Fibroblast of the aortic adventitia (primary cell): ENCODE data around the gene NAGK. TPM values are rescaled to one million over a fixed set of nuclear protein-coding genes. Genes with fewer than 3 reads are reported as not detected.
"Not testable (repeated sequence)": the region's sequence is repeated elsewhere in the genome, so short reads cannot be mapped to it uniquely, and the experiment has no call there.

ENCODE experiments used
- DNase-seq: peaks from one replicate; pipeline ENCODE4 v3.0.0-alpha.2; 2010; ENCODE audit warnings: low read depth
- H3K4me3 ChIP-seq: 2 replicates; pipeline ENCODE4 v1.5.1; 2011; ENCODE audit warnings: low read depth, mild to moderate bottlenecking, control low read depth, low read length, moderate library complexity
- total RNA-seq: library from RNA; depleted of rRNA; stranded (reverse); fragments of >200 nt; gene quantifications from 2 replicates; pipeline ENCODE4 v1.2.3, GENCODE V29; 2012; ENCODE audit warnings: low replicate concordance
- TF ChIP-seq, protein P1 (sequence below): IDR thresholded peaks from 2 replicates; pipeline ENCODE4 v1.5.1; 2011; ENCODE audit warnings: mild to moderate bottlenecking, low read length, control low read depth, inconsistent platforms; ENCODE audit not compliant: insufficient read depth

NAGK gene
- total RNA-seq, 1 donor = 63.0 TPM

DNA sequence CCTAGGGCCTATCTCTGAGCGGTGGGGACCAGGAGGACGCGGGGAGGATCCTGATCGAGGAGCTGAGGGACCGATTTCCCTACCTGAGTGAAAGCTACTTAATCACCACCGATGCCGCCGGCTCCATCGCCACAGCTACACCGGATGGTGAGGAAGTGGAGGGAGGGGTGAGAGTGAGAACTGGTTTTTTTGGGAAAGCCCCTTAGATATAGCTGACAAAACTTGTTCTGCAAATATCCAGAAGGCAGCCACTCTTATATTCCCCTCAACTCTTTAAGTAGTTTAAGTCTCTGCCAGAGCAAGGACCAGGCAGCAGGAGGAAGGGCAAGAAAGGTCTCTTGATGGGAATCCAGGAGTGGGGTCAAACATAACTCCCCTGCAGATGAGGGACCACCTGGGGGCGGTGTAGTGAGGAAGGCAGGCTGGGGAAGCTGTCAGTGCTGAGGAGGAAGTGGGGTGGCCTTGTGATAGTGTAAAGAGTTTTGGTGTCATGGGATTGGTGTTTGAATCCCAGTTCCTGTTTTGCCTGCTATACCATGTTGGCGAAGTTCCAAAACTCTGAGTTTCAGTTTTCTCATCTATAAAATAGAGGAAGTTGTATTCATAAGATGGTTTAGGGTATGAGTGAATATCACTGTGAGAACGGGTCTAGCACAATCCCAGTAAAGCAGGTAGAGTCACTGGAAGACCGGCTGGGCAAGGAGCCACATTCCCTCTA is 3.4 kb downstream of the NAGK start:
- TF ChIP-seq, protein P1, sequence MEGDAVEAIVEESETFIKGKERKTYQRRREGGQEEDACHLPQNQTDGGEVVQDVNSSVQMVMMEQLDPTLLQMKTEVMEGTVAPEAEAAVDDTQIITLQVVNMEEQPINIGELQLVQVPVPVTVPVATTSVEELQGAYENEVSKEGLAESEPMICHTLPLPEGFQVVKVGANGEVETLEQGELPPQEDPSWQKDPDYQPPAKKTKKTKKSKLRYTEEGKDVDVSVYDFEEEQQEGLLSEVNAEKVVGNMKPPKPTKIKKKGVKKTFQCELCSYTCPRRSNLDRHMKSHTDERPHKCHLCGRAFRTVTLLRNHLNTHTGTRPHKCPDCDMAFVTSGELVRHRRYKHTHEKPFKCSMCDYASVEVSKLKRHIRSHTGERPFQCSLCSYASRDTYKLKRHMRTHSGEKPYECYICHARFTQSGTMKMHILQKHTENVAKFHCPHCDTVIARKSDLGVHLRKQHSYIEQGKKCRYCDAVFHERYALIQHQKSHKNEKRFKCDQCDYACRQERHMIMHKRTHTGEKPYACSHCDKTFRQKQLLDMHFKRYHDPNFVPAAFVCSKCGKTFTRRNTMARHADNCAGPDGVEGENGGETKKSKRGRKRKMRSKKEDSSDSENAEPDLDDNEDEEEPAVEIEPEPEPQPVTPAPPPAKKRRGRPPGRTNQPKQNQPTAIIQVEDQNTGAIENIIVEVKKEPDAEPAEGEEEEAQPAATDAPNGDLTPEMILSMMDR = no peak
- no peak overlapping the region for H3K4me3 ChIP-seq
- DNase-seq = no peak

DNA sequence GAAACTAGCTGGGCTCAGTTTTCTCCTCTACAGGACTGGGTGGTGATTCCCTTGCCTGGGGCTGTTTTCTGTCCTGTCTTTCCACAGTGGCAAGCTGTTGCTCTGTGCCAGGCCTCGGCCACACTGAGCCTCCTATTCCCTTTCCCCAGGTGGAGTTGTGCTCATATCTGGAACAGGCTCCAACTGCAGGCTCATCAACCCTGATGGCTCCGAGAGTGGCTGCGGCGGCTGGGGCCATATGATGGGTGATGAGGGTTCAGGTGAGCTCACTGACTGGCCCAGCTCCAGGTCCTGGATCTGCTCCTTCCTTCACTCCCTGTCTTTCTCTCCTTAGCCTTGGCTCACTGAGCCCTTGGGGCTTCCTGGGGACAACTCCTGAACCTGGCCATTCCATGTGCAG is 4.0 kb downstream of the NAGK start:
- no peak for DNase-seq
- H3K4me3 ChIP-seq = no peak overlapping the region
- TF ChIP-seq, protein P1 = no peak

DNA sequence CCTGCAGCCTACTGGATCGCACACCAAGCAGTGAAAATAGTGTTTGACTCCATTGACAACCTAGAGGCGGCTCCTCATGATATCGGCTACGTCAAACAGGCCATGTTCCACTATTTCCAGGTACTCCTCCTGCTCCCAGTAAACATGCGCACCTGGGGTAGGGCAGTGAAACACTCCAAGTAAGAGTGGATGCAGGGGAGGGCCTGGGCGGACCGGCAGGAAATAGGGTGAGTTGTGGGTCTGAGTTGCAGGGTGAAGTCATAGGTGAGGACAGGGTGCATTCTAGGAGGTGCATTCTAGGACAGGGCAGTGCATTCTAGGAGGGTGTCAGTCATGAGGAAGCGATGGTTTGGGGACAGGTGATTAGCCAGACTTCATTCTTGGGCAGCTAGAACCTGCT is 5.0 kb downstream of the NAGK start:
- TF ChIP-seq, protein P1 = no peak
- no peak for DNase-seq
- no peak overlapping the region for H3K4me3 ChIP-seq

- H3K4me3 ChIP-seq = no peak overlapping the region
- no peak for DNase-seq
- TF ChIP-seq, protein P1 = no peak
Observed at GRCh38 chr2:71074893-71075395, 6.5 kb downstream of the NAGK start.

DNA sequence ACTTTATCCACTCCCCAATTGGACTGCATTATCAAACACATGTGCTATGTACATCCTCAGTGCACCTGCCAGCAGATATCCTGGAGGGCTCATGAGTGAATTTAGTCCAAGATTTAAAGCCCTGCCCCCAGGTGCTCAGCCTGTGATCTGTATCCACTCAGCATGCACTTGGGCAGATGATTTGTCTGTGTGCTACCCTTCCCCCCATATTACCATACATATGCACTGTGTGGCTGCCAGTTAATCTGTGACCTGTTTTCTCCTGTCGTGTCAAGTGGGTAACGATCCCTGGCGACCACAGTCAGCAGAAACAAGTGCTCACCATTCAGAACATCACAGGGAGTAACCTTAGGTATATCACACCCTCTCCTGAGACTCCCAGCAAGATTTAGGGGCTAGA is 10.2 kb downstream of the NAGK start:
- DNase-seq = no peak
- H3K4me3 ChIP-seq = no peak overlapping the region
- TF ChIP-seq, protein P1 = no peak

GRCh38 chr2:71082402-71083252 is 14.2 kb downstream of the NAGK start:
- TF ChIP-seq, protein P1 = no peak
- no peak overlapping the region for H3K4me3 ChIP-seq
- no peak for DNase-seq

GRCh38 chr2:71083297-71083696 is 14.8 kb downstream of the NAGK start:
- not testable (repeated sequence) for DNase-seq, H3K4me3 ChIP-seq

DNA sequence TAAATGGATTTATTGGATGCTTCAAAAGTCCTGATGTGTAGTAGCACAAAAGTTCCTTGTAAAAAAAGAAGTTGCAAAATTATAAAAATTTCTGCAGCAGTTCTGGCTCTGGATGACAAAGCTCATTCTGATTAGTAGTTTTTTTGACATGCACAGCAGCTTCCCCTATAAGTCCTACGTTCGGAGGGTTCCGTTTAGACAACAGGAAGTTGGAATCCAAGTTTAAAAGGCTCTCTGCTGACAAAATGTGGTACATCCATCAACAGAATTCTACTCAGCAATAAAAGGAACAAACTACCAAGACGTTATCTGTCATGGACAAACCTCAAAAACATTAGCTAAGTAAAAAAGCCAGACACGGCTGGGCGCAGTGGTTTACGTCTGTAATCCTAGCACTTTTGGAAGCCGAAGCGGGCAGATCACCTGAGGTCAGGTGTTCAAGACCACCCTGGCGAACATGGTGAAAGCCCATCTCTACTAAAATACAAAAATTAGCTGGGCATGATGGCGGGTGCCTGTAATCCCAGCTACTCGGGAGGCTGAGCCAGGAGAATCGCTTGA is 15.4 kb downstream of the NAGK start:
- not testable (repeated sequence) for DNase-seq, H3K4me3 ChIP-seq

DNA sequence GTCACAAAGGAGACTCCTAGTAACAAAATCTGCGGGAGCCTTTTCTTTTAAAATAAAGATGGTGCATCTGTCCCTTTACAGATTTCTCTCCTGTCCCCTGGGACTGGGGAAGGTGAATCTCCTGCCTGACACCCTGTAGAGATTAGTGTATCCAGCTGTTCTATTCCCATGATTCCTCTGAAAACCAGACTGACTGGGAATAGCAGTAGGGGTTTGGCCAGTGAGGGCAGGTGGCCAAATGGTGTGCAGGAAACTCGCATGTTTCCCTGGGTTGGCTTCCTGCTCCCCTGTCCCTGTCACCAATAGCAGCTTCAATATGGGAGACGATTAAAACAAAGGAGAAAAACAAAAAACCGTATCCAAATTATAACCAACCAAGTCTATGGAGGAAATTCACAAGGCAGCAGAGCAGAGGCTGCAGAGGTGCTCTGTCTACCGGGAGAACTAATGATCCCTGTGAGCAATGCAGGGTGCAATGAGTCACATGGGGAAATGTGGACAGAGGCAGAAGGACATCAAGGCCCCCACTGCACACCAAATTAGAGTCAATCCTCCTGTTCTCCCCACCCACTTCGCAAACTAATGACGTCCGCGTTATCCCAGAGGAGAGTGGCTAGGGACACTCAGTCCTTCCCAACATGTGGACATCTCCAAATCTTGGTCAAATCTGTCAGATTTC is 17.0 kb downstream of the NAGK start:
- DNase-seq, H3K4me3 ChIP-seq: not testable (repeated sequence)

- H3K4me3 ChIP-seq = not testable (repeated sequence)
Observed at GRCh38 chr2:71089475-71089874, 21.0 kb downstream of the NAGK start.

More at GRCh38 chr2:71089475-71089874, 21.0 kb downstream of the NAGK start:
- DNase-seq = not testable (repeated sequence)
